SW 1271 (cell line): ENCODE measurements around the gene SLC37A4.
"Not testable (repeated sequence)": the region's sequence is repeated elsewhere in the genome, so short reads cannot be mapped to it uniquely, and the experiment has no call there.

ENCODE experiments used
- DNase-seq, 2 experiments: peaks; one replicate each; lab custom pipeline; 2025; lab: John Stamatoyannopoulos, UW

The SLC37A4 gene

DNA sequence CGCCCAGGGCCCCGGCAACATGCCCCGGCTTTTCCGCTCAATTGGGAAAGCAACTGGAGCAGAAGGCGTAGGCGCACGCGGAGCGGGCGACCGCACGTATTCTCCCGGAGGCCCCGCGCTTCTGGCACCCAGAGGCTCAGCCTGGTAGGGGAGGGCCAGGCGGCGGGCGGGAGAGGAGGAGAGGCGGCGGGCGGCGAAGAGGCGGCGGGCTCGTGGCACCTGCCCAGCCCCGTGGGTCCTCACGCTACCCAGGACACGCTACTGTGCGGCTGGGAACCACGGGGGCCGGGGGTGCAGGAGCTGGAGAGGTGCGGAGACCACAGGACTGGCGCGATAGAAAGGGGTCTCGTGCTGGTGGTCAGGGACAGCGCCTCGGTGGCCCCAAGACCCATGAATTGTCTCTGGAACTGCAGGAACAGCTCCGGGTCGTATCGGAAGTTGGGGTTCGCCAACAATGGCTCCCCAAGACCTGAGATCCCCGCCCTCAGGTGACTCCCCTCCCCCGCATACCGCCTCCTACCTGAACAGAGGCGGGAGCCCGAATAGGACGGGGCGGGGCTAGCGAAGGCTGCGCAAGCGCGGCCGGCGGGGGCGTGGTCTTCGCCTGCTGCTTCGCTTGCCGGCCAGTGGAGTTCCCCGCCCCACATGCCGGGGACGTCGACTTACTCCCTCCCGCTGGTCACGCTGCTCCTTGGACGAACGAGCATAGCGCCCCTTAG is at the start of gene SLC37A4:
SLC37A4 (minus strand) TSS at position 549 of the 719 bp plus-strand sequence.
- peak; percentile 88 to 93 for DNase-seq

- no peak for DNase-seq
These were observed 48.2 kb upstream of the SLC37A4 start for GRCh38 chr11:119078675-119079420.

DNA sequence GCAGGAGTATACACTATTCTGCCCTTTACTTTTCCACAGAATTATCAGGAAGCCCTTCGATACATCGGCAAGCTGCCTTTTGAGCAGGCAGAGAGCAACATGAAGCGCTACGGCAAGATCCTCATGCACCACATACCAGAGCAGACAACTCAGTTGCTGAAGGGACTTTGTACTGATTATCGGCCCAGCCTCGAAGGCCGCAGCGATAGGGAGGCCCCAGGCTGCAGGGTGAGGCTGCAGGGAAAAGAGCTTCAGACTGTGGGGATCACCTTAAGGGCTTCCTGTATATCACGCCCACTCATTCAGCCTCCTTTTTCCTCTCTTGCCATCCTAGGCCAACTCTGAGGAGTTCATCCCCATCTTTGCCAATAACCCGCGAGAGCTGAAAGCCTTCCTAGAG is 47.2 kb upstream of the SLC37A4 start:
- DNase-seq, result no peak

DNA sequence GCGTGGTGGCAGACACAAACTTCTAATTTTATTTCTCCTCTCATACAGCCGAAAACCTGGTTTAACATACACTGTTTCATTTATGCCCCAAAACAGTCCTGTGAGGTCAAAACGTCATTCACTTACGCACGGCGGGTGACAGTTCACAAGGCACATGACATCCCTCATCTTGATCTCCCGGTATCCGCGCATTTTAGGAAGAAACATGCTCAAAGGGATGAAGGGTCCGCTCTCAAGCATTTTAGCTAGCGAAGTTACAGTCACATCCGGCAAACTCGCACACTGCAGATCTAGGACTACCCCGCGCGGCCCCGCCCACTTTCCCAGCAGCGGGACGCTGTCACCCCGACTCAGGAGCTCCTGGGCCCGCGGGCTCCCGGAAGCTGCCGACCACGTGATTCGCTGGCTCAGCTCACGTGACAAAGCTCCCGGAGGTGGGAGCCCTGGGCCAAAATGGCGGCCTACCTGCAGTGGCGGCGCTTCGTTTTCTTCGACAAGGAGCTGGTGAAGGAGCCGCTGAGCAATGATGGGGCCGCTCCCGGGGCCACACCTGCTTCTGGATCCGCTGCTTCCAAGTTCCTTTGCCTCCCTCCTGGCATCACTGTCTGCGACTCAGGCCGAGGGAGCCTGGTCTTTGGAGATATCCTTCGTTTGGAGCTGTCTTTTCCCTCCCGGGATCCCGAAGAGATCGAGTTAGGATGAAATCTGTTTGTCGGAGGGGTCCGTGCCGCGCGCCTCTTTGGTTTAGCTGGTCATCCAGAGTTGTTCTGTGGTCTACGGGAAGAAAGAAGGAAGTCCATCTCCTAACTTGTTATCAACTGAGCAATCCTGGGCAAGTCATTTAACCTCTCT is 36.9 kb upstream of the SLC37A4 start, which contains the start of gene VPS11:
VPS11 (plus strand) TSS at position 448 of the 852 bp plus-strand sequence; CDS start at position 454, 6 bp downstream.
- peak; percentile 93 to 95 for DNase-seq

- DNase-seq, result peak; percentile 33 to 45
These were observed 34.7 kb upstream of the SLC37A4 start for GRCh38 chr11:119065369-119065768.

DNA sequence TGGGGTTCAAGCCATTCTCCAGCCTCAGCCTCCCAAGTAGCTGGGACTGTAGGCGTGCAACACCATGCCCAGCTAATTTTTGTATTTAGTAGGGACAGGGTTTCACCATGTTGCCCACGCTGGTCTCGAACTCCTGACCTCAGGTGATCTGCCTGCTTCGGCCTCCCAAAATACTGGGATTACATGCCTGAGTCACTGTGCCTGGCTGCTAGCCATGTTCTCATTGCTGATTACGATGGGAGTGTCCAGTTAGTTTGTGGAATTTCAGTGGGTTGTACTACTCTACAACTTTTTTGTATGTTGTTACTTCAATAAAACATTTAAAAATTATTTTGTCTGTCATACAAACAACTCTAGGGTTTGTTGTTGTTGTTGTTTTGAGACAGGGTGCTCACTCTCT is 32.1 kb upstream of the SLC37A4 start:
- DNase-seq, result no peak

GRCh38 chr11:119061256-119061655 is 30.6 kb upstream of the SLC37A4 start:
- no peak for DNase-seq

DNA sequence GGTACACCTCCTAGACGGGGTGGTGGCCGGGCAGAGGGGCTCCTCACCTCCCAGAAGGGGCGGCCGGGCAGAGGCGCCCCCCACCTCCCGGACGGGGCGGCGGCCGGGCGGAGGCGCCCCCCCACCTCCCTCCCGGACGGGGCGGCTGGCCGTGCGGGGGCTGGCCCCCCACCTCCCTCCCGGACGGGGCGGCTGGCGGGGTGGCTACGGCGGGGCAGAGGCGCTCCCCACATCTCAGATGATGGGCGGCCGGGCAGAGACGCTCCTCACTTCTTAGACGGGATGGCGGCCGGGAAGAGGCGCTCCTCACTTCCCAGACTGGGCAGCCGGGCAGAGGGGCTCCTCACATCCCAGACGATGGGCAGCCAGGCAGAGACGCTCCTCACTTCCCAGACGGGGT is 28.5 kb upstream of the SLC37A4 start:
- not testable (repeated sequence) for DNase-seq

GRCh38 chr11:119057000-119057769 is 26.5 kb upstream of the SLC37A4 start, which contains the start of gene HYOU1:
HYOU1 (minus strand) TSS chr11:119057205; CDS start chr11:119056160, 1,045 bp downstream.
- DNase-seq, result peak; percentile 85 to 94

GRCh38 chr11:119056421-119056999 is 25.8 kb upstream of the SLC37A4 start:
- DNase-seq, result no peak

GRCh38 chr11:119055901-119056300 is 25.2 kb upstream of the SLC37A4 start:
- DNase-seq, result peak in 1 of 2 experiments; percentile 48

GRCh38 chr11:119054418-119054817 is 23.7 kb upstream of the SLC37A4 start:
- no peak for DNase-seq

DNA sequence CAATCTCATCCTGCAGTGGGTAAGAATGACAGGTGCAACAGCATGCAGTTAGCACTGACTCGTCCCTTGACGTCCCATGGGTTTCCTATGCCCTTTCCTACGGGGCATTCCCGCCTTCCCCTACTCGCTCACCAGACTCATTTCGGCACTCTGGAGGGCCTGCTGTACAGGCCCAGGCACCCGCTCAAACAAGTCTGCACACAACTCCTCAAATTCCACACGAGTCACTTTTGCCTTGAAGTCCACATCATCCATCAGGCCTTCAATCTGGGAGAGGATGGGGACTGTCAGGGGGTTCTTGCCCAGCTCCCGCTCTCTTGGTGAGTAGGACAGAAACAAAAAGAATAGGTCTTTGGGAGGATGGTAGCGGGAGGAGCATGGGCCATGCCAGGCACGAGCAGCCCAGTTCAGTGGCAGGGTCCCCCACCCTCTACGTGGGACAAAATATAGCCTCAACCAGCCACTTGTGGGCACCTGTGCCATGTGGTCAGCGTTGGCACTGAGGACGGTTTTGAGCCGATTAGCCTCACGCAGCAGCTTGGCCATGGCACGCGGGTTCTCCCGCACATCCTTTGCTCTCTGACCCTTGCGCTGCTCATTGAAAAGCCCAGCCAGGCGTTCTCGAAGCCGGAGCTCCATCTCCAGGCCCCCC is 21.6 kb upstream of the SLC37A4 start:
- no peak for DNase-seq

- no peak for DNase-seq
These were observed 20.9 kb upstream of the SLC37A4 start for GRCh38 chr11:119051440-119052162.

- no peak for DNase-seq
These were observed 18.4 kb upstream of the SLC37A4 start for GRCh38 chr11:119049081-119049480.

DNA sequence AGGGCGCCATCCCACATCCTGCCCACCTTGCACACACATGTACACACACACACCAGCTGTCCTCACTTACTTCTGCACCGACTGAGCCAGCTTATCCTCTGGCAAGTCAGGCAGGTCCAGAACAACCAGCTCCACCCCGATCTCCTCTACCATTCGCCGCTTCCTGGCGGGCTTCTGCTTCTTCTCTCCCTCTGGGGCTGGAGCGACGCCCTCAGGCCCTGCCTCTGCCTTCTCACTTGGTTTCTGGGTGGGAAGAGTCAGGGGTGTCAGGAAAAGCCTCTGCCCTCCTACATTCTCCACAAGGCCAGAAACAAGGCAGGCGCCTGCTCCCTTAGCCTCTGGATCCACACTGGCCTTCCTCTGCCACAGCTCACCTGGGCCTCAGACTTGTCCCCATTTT is 18.0 kb upstream of the SLC37A4 start:
- no peak for DNase-seq

GRCh38 chr11:119047205-119047604 is 16.5 kb upstream of the SLC37A4 start:
- no peak for DNase-seq

GRCh38 chr11:119046489-119046888 is 15.8 kb upstream of the SLC37A4 start:
- DNase-seq, result no peak

GRCh38 chr11:119044708-119045107 is 14.0 kb upstream of the SLC37A4 start:
- DNase-seq, result no peak

GRCh38 chr11:119042927-119043326 is 12.2 kb upstream of the SLC37A4 start:
- no peak for DNase-seq
